Endothelial cell of umbilical vein (primary cell): ENCODE results near the gene ZNF407. TPM values are rescaled to one million over a fixed set of nuclear protein-coding genes. Genes with fewer than 3 reads are reported as not detected.

Source experiments
- BruUV-seq: library from RNA; stranded (reverse); fragments of 400-500 nt; replicated peaks from 2 replicates; lab custom pipeline; 2021; lab: Mats Ljungman, UMichigan
- CTCF ChIA-PET: fragments of 300-600, 350-600 bp; sonication (Branson Sonifier 250); formaldehyde crosslinking; loops from one replicate; lab custom pipeline; 2021; ENCODE audit warnings: antibody characterized with exemption, inconsistent platforms; lab: Charles Lee
- POLR2A ChIA-PET: fragments of 300-600, 350-600 bp; sonication (Branson Sonifier 250); formaldehyde crosslinking; loops from one replicate; lab custom pipeline; 2021; ENCODE audit warnings: antibody characterized with exemption, inconsistent platforms; lab: Charles Lee
- DNase-seq: peaks from one replicate; pipeline ENCODE4 v3.0.0-alpha.2; 2011; ENCODE audit warnings: low read depth, low spot score
- FAIRE-seq: peaks from 2 replicates; lab custom pipeline; 2011; peaks lifted over from hg19 to GRCh38; lab: Jason Lieb, UNC
- H2AFZ ChIP-seq: 2 replicates; pipeline ENCODE4 v1.6.0; 2012; ENCODE audit warnings: low read depth, low read length, control low read depth, inconsistent platforms
- H3K27ac ChIP-seq: 2 replicates; pipeline ENCODE4 v1.5.1; 2011; ENCODE audit warnings: low read depth, mild to moderate bottlenecking, control low read depth, low read length, moderate library complexity; ENCODE audit not compliant: insufficient read depth
- H3K27me3 ChIP-seq, 2 experiments: 2 replicates each; pipeline versions ENCODE4 v1.6.0 to v1.6.1; 2011; ENCODE audit warnings: low read length in 2 of 2, mixed read lengths in 1 of 2; ENCODE audit not compliant: control insufficient read depth in 2 of 2, insufficient read depth in 2 of 2
- H3K36me3 ChIP-seq, 2 experiments: 2 replicates in 1 of 2; 3 replicates in 1 of 2; pipeline ENCODE4 v1.5.1; 2011; ENCODE audit warnings: low read length in 2 of 2, mild to moderate bottlenecking in 1 of 2, moderate library complexity in 1 of 2; ENCODE audit not compliant: control insufficient read depth in 2 of 2, insufficient read depth in 2 of 2; ENCODE audit errors: extremely low read depth in 1 of 2
- H3K4me1 ChIP-seq: 3 replicates; pipeline ENCODE4 v1.5.1; 2011; ENCODE audit warnings: mild to moderate bottlenecking, low read length; ENCODE audit not compliant: control insufficient read depth, insufficient read depth; ENCODE audit errors: extremely low read depth
- H3K4me2 ChIP-seq: 2 replicates; pipeline ENCODE4 v1.6.1; 2011; ENCODE audit warnings: low read length, control low read depth, mixed read lengths; ENCODE audit not compliant: insufficient read depth
- H3K4me3 ChIP-seq, 3 experiments: fragments of 200-600 bp in 1 of 3; sonication (generic), shearing (Covaris generic) in 1 of 3; replicated peaks in 1 of 3; 2 replicates each; pipeline ENCODE4 v1.5.1; 2011 to 2016; ENCODE audit warnings: control low read depth in 3 of 3, low read length in 3 of 3, mild to moderate bottlenecking in 2 of 3, inconsistent platforms in 1 of 3, low read depth in 1 of 3, moderate library complexity in 1 of 3; ENCODE audit not compliant: insufficient read depth in 1 of 3
- H3K79me2 ChIP-seq: 2 replicates; pipeline ENCODE4 v1.6.0; 2012; ENCODE audit warnings: low read length, inconsistent platforms; ENCODE audit not compliant: control insufficient read depth, insufficient read depth
- H3K9ac ChIP-seq: replicated peaks from 2 replicates; pipeline ENCODE3; 2011; ENCODE audit warnings: low read length, control low read depth; ENCODE audit not compliant: insufficient read depth; ENCODE audit errors: extremely low read depth
- H3K9me1 ChIP-seq: replicated peaks from 3 replicates; pipeline ENCODE4 v1.6.0; 2011; ENCODE audit warnings: mild to moderate bottlenecking, low read length; ENCODE audit not compliant: control insufficient read depth, insufficient read depth; ENCODE audit errors: extremely low read depth
- H3K9me3 ChIP-seq: replicated peaks from 2 replicates; pipeline ENCODE4 v1.5.1; 2012; ENCODE audit warnings: low read length, inconsistent platforms; ENCODE audit not compliant: control insufficient read depth, insufficient read depth
- H4K20me1 ChIP-seq: replicated peaks from 2 replicates; pipeline ENCODE3; 2011; ENCODE audit warnings: mild to moderate bottlenecking, low read length; ENCODE audit not compliant: control insufficient read depth, insufficient read depth; ENCODE audit errors: extremely low read depth
- EZH2 ChIP-seq: IDR thresholded peaks from 2 replicates; pipeline ENCODE4 v1.6.1; 2012; ENCODE audit warnings: borderline replicate concordance, low read depth, mild to moderate bottlenecking, moderate library complexity, low read length, inconsistent platforms; ENCODE audit not compliant: severe bottlenecking
- FOS ChIP-seq: IDR thresholded peaks from 2 replicates; pipeline ENCODE4 v1.6.1; 2011; ENCODE audit warnings: mild to moderate bottlenecking, low read length, moderate library complexity, borderline replicate concordance; ENCODE audit not compliant: insufficient read depth
- GATA2 ChIP-seq: IDR thresholded peaks from 2 replicates; pipeline ENCODE4 v1.7.0; 2011; ENCODE audit warnings: low read depth, mild to moderate bottlenecking, moderate library complexity, mixed read lengths, low read length; ENCODE audit not compliant: insufficient read length, insufficient read depth
- JUN ChIP-seq: IDR thresholded peaks from 2 replicates; pipeline ENCODE4 v1.6.1; 2011; ENCODE audit warnings: borderline replicate concordance, low read depth; ENCODE audit not compliant: insufficient read length, insufficient read depth
- MYC ChIP-seq: IDR thresholded peaks from one replicate; pipeline ENCODE4 v1.6.1; 2011; ENCODE audit warnings: mild to moderate bottlenecking, low read depth, low read length
- POLR2A ChIP-seq: IDR thresholded peaks from 2 replicates; pipeline ENCODE4 v1.6.1; 2012; ENCODE audit warnings: low read depth, mild to moderate bottlenecking, control low read depth, low read length
- POLR2AphosphoS5 ChIP-seq: IDR thresholded peaks from 2 replicates; pipeline ENCODE4 v1.6.1; 2012; ENCODE audit warnings: low read depth, mild to moderate bottlenecking, control low read depth, low read length, moderate library complexity; ENCODE audit not compliant: insufficient read depth
- dilution Hi-C: fragments of 300-500 bp; cut with MboI; formaldehyde crosslinking; loops from one replicate; pipeline ENCODE4 v1.15.0; 2019; ENCODE audit warnings: low sequenced_read_pairs; ENCODE audit not compliant: extremely low pct_ligation_motif_present
- intact Hi-C: fragments of 100-400 bp; cut with micrococcal nuclease; formaldehyde crosslinking; loops from one replicate; pipeline ENCODE4 v1.10.0; 2022
- polyA plus RNA-seq, 4 experiments: library from polyadenylated mRNA; depleted of rRNA in 3 of 4; stranded (reverse) in 3 of 4; unstranded in 1 of 4; fragments of >200 nt; gene quantifications; 2 replicates each; pipeline versions ENCODE4 v1.2.1 to v1.2.3, GENCODE V29; 2011 to 2012; ENCODE audit warnings: missing spikeins in 1 of 4
- total RNA-seq: library from RNA; stranded (reverse); gene quantifications from 2 replicates; pipeline ENCODE4 v1.2.3, GENCODE V29; 2021
- TF ChIP-seq, protein P1 (sequence below), 2 donors: IDR thresholded peaks; 1 replicate in 1 of 2; 2 replicates in 1 of 2; pipeline ENCODE4 v1.5.1; 2011; ENCODE audit warnings: low read length in 2 of 2, mild to moderate bottlenecking in 2 of 2, moderate library complexity in 2 of 2, control low read depth in 1 of 2, inconsistent platforms in 1 of 2, low read depth in 1 of 2; ENCODE audit not compliant: insufficient read depth in 1 of 2; ENCODE audit errors: extremely low read depth in 1 of 2
- TF ChIP-seq, protein P2 (sequence below): IDR thresholded peaks from 2 replicates; pipeline ENCODE4 v1.6.1; 2011; ENCODE audit not compliant: insufficient read depth, insufficient read length

The ZNF407 gene
- total and polyA plus RNA-seq, 2 donors (not counting 3 experiments of a cell fraction or from before 2014, with no cell fraction given): 3.8 to 20.1 TPM

DNA sequence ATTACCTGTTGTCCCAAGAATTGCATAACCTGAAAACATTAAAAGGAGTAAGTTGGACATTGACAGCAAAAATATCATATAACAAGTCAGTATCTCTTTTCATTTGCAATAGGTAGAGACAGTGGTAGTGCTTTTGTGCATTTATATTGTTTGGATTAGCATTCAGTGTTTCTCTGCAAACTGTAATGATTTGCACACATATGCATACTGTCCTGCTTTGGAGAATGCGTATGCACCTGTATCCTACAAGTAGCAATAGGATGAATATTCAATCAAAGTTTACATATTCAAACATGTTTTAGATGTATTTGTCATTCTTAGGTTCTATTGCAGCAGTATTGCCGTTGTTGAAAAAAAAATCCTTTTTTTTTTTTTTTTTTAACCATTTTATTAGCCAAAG is 201.9 kb downstream of the ZNF407 start:
- Histone ChIP-seq H3K4me3 (no peak overlapping the region), H3K4me2 (no peak overlapping the region), H3K9me1 (no peaks in the 10 kb centered on the region), H3K27ac (no peak overlapping the region), H3K4me1 (no peaks in the 10 kb centered on the region), H3K9ac (no peak overlapping the region), H3K79me2 (no peaks in the 10 kb centered on the region), H4K20me1 (no peaks in the 10 kb centered on the region), H3K27me3 (no peaks in the 10 kb centered on the region), H2AFZ (no peak overlapping the region), H3K9me3 (no peaks in the 10 kb centered on the region), H3K36me3 (no peaks in the 10 kb centered on the region)
- no peak for TF ChIP-seq MYC
- TF ChIP-seq, protein P1, sequence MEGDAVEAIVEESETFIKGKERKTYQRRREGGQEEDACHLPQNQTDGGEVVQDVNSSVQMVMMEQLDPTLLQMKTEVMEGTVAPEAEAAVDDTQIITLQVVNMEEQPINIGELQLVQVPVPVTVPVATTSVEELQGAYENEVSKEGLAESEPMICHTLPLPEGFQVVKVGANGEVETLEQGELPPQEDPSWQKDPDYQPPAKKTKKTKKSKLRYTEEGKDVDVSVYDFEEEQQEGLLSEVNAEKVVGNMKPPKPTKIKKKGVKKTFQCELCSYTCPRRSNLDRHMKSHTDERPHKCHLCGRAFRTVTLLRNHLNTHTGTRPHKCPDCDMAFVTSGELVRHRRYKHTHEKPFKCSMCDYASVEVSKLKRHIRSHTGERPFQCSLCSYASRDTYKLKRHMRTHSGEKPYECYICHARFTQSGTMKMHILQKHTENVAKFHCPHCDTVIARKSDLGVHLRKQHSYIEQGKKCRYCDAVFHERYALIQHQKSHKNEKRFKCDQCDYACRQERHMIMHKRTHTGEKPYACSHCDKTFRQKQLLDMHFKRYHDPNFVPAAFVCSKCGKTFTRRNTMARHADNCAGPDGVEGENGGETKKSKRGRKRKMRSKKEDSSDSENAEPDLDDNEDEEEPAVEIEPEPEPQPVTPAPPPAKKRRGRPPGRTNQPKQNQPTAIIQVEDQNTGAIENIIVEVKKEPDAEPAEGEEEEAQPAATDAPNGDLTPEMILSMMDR (IDR thresholded peaks at IDR 0.05; ENCODE audit: extremely low read depth in 1 of 2, insufficient read depth in 1 of 2, low read depth in 1 of 2, low read length in 2 of 2): no peak
- TF ChIP-seq JUN: no peak
- TF ChIP-seq POLR2A: no peak
- TF ChIP-seq GATA2: no peak
- TF ChIP-seq, protein P2, sequence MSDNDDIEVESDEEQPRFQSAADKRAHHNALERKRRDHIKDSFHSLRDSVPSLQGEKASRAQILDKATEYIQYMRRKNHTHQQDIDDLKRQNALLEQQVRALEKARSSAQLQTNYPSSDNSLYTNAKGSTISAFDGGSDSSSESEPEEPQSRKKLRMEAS: no peak
- TF ChIP-seq POLR2AphosphoS5: no peak
- no peak for TF ChIP-seq EZH2
- TF ChIP-seq FOS: no peak
- CTCF ChIA-PET: no interaction called here
- BruUV-seq: no TSS peak
- POLR2A ChIA-PET: no interaction called here
- intact Hi-C loops (no loop called here), dilution Hi-C loops (no loop called here)
- no peak for DNase-seq
- FAIRE-seq: no peak
